GM21423 (cell line): ENCODE data around the gene CD14.
"Not testable (repeated sequence)": the region's sequence is repeated elsewhere in the genome, so short reads cannot be mapped to it uniquely, and the experiment has no call there.

Experiments used
- ATAC-seq: cut with Tn5 transposase; IDR thresholded peaks from one replicate; pipeline ENCODE4 v1.9.1; 2021; ENCODE audit warnings: mild to moderate bottlenecking, moderate library complexity; ENCODE audit not compliant: unreplicated experiment

CD14 gene

GRCh38 chr5:140635291-140636257, 2.6 kb upstream of the CD14 start:
- ATAC-seq = no peak

DNA sequence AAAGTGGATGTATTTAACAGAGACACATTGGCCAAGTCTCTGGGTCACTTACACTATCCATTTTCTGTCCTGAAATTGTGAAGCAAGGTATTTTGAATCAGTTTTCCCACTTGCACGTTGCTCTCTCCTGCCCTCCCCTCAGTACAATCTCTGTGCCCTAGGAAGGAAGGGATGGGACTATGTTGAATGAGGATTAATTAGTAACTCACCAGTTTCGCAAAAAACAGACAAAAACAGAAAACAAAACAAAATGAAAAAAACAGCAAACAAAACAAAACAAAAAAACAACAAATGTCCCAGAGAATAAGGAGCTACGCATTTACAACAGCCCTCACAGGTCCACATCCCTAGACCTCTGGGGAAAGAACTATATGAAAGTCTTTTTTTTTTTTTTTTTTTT, 1.1 kb upstream of the CD14 start:
- no peak for ATAC-seq

GRCh38 chr5:140633501-140633900, 526 bp upstream of the CD14 start:
- no peak for ATAC-seq

DNA sequence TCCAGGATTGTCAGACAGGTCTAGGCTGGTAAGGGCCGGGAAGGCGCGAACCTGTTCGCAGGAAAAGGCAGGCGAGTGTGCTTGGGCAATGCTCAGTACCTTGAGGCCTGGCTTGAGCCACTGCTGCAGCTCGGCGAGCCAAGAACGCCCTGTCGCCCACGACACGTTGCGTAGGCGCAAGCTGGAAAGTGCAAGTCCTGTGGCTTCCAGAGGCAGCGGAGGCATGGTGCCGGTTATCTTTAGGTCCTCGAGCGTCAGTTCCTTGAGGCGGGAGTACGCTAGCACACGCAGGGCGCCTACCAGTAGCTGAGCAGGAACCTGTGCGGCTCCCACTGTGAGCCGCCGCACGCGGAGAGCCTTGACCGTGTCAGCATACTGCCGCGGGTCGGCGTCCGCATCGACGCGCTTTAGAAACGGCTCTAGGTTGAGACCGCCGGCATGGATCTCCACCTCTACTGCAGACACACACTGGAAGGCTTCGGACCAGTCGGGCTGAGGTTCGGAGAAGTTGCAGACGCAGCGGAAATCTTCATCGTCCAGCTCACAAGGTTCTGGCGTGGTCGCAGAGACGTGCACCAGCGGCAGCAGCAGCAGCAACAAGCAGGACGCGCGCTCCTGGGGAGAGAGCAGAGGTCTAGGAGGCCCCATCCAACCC, 482 bp downstream of the CD14 start:
- ATAC-seq = peak; percentile 62

DNA sequence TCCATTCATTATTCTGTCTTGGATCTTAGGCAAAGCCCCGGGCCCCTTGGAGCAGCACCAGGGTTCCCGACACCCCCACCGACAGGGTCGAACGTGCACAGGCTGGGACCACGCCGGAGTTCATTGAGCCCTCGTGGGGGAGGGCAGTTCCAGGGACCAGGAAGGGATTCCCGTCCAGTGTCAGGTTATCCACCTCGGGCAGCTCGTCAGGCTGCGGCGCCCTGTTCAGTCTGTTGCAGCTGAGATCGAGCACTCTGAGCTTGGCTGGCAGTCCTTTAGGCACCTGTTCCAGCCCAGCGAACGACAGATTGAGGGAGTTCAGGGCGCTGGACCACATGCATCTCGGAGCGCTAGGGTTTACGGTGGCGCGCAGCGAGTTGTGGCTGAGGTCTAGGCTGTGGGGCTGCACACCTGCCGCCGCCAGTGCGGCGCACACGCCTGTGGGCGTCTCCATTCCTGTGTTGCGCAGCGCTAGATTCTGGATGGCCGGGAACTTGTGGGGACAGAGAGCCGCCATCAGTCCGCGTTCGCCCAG, 1.1 kb downstream of the CD14 start:
- peak; percentile 46 for ATAC-seq

- no peak for ATAC-seq
Measured at GRCh38 chr5:140631036-140631417, 1.9 kb downstream of the CD14 start.

DNA sequence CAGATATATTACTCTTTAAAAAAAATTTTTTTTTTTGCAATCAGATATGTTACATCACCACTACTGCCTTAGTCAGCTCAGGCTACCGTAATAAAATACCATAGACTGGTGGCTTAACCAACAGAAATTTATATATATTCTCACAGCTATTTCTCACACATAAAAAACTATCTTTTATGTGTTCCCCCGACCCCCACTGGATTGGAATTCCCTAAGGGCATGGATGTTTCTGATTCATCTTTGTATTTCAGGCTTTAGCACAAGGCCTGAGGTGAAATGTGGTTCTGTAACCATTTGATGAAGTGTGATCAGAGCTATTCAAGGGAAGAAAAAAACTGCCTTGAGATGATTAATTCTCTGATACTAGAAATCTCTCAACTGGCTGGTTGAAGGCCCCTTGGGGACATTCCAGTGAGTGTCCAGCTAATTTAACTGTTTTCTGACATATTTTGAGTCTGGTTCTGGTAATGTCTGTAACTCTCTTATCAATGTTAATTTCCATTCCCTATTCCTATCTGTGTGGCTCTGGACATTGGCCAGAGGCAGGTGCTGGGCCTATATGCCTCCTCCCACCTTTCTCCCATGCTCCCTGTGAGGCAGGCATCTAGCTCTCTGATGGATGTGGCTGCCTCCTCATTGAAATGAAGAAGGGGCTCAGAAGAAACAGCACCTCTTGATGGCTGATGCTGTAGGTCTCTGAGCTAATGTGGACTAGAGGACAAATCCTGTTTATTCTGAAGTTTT, 2.5 kb downstream of the CD14 start:
- no peak for ATAC-seq

DNA sequence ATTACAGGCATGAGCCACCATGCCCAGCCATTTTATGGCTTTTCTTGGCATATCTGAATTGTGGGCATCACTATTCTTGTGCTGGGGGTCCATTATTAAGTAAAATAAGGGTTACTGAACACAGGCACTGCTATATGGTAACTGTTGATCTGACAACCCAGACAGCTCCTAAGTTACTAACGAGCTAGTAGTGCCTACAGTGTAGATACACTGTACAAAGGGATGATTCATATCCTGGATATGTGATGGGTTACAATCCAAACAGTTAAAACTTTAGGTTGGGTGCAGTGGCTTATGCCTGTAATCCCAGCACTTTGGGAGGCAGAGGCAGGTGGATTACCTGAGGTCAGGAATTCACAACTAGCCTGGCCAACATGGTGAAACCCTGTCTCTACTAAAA, 4.3 kb downstream of the CD14 start:
- no peak for ATAC-seq

DNA sequence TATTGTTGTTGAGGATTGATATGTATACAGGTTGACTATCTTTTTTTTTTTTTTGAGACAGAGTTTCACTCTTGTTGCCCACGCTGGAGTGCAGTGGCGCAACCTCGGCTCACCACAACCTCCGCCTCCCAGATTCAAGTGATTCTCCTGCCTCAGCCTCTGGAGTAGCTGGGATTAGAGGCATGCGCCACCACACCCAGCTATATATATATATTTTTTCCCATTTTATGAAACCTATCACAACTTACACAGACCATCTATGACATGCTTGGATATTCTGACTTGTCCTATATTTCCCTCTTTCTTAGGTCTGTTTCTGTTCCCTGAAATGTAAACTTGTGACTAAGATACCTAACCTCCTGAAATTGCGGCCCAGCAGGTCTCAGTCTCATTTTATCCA, 5.0 kb downstream of the CD14 start:
- ATAC-seq = no peak

DNA sequence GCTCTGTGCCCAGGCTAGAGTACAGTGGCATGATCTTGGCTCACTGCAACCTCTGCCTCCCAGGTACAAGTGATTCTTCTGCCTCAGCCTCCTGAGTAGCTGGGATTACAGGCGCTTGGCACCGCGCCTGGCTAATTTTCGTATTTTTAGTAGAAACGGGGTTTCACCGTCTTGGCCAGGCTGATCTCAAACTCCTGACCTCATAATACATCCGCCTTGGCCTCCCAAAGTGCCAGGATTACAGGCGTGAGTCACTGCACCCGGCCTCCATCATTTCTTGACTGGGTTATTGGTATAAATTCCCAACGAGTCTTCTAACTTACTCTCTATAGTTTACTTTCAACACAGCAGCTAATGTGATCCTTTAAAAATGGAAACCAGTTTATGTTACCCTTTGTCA, 8.1 kb downstream of the CD14 start:
- not testable (repeated sequence) for ATAC-seq

GRCh38 chr5:140623061-140623460, 9.9 kb downstream of the CD14 start:
- not testable (repeated sequence) for ATAC-seq

GRCh38 chr5:140622301-140622700, 10.7 kb downstream of the CD14 start:
- ATAC-seq = no peak

DNA sequence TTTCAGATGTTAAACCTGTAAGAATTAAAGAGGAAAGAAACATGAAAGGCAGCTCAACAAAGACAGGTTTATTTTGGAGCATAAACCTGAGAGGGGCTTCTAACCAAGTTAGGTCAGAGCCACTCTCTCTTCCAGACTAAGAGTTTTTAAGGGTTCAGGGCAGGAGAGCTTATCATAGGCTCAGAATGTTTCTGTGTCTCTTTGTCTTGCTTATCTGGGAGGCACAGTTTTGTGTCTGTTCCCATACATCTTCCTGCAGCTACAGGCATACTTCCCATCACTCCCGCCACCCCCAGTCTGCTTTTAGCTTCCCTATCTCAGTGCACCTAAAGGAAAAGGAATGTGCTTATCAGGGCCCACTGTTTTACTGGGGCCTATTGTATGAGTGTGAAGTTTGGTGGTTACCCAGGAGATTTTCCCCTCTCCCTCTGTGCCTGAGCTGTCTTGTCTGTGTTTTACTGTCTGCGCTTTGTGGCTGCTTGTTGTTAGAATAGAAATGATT, 21.9 kb downstream of the CD14 start:
- no peak for ATAC-seq

DNA sequence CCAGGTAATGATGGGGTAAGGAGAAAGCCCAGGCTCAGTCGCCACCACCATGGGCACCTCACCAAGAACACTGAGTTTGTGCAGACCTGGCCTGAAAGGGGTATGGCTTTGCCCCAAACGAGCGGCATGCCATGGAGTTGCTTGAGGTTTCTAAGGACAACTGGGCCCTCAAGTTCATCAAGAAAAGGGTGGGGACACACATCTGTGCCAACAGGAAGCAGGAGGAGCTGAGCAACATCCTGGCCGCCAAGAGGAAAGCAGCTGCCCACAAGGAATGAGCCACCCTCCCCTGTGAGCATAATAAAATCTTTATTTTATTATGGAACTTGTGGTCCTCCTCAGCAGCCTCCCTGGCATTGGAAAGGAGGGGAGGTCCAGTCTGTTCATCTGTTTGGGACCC, 23.8 kb downstream of the CD14 start:
- no peak for ATAC-seq

- no peak for ATAC-seq
Measured at GRCh38 chr5:140608722-140609121, 24.3 kb downstream of the CD14 start.

GRCh38 chr5:140607031-140607430, 25.9 kb downstream of the CD14 start:
- no peak for ATAC-seq

GRCh38 chr5:140605879-140606278, 27.1 kb downstream of the CD14 start:
- no peak for ATAC-seq

- no peak for ATAC-seq
Measured at GRCh38 chr5:140603734-140604133, 29.2 kb downstream of the CD14 start.

- ATAC-seq = not testable (repeated sequence)
Measured at GRCh38 chr5:140603446-140603698, 29.6 kb downstream of the CD14 start.

DNA sequence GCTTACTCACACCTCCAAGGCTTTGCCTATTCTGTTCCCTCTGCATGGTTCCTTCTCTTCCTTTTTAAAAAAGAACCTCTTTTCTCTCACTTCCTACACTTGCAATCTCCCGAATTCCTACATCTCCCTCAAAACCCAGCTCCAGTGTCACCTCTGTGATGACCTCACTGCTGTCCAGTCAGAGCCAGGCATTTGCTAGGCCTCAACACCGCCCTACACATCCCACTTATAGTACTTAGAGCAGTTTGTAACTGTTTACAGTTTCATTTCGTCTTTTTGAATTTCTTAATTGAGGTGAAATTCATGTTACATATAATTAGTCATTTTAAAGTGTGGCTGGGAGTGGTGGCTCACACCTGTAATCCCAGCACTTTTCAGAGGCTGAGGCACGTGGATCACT, 30.8 kb downstream of the CD14 start:
- ATAC-seq = no peak

DNA sequence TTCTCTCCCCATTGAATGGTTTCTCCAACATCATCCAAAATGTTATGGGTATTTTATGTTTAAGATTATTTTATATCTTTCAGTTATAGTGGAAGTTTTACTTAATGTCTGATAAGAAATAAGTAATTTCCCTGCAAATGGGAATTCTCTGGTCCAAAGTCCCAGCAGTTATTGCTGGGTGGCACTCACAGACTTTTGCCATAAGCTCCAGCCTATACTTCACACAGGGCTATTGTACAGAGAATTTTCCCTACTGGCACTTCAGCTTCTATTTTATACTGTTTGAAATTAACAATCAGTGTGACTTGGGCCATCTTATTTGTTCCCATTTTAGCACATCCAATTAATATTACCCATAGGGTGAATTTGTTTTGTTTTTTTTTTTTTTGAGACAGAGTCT, 32.9 kb downstream of the CD14 start:
- ATAC-seq = no peak
